ENCODE data around the gene ERGIC3.

ERGIC3 gene

DNA sequence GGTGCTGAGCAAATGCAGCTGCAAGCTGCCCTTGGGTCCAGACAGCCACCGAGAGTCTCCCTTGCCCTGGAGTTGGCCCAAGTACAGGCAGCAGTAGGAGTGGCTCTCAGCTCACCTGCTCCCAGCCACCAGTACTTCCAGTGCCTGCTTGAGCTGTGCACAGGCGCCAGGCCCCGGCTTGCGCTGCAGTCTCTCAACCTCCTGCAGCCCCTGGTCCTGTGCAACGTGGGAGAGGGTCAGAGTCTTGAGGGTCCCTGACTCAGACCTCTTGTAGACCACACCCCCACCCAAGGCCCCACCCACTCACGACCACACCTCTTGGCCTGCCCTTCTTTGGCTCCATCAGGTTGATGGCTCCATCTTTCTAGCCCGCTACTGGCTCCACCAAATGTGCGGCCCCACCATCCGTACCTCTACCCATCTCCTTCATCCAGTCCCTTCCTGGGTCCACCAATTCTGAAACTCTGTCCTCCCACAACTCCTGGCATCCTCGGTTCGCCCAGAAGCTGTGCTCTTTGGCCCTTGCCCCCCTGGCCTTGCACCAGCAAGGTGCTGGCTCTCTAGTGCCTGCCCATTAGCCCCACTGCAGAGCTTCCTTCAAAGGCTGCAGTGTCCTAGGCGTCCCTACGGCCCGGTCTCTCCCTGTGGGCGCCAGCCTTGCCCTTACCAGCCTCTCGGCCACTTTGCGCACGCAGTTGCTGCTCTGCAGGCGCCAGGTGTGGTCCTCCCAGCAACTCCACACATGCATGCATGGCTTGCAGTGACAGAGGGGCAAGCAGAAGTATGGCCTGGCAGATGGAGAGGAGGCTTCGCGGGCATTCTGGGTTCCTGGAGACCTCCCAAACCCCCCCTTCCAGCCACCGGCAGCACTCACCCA, 57.3 kb downstream of the ERGIC3 start:
- DNase-seq (ENCODE audit: low read depth): no peak

DNA sequence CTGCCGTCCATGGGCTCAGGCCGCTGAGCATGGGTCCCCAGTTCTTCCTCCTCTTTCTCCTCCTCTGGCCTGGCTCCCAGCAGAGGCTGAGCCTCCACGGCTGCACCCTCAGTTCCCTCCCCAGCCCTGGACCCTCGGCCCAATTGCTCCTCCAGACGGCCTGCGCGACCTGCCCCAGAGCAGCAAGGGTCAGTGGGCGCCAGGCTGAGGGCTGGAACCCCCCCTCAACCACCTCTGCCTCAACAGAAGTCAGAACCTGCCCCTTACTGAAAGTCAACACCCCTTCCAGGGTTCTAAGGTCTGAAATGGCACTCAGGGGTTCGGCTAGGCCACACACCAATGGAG, 57.9 kb downstream of the ERGIC3 start:
- no peak for DNase-seq (ENCODE audit: low read depth)

DNA sequence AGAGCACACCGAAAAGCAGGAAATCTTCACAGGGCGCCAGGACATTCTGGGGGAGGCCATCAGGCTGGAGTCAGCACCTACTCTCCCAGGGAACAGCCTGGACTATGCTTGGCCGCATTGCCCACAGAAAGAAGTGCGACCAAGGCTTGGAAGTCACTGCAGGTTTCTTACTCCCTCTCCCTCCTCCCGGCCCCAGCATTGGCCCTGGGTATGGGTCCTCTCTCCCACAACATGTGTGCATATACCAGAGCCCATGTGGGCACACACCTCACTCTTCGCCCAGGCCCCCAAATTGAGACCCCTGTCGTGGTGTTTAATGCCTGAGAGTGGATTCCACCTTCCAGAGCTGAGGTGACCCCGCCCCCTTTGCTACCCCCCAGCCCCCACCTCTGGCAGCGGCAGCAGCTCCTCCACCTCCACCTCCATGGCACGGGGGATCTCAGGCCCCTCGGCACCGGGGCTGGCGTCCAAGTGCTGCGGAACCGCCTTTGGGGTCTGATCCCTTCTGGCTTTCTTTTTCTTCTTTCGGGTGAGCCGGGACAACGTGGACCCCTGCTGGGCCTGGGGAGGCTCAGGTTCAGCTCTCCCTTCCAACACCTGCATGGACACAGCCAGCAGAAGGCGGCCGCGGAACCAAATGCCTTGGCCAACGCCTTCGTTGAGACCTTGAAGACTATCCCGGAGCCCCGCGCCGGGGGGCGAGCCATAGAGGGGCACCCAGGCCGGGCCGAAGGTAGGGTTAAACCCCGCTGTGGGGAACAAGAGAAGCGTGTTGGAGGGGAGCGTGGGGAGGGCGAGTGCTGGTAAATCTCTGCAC, 58.5 kb downstream of the ERGIC3 start:
- no peak for DNase-seq (ENCODE audit: low read depth)

DNA sequence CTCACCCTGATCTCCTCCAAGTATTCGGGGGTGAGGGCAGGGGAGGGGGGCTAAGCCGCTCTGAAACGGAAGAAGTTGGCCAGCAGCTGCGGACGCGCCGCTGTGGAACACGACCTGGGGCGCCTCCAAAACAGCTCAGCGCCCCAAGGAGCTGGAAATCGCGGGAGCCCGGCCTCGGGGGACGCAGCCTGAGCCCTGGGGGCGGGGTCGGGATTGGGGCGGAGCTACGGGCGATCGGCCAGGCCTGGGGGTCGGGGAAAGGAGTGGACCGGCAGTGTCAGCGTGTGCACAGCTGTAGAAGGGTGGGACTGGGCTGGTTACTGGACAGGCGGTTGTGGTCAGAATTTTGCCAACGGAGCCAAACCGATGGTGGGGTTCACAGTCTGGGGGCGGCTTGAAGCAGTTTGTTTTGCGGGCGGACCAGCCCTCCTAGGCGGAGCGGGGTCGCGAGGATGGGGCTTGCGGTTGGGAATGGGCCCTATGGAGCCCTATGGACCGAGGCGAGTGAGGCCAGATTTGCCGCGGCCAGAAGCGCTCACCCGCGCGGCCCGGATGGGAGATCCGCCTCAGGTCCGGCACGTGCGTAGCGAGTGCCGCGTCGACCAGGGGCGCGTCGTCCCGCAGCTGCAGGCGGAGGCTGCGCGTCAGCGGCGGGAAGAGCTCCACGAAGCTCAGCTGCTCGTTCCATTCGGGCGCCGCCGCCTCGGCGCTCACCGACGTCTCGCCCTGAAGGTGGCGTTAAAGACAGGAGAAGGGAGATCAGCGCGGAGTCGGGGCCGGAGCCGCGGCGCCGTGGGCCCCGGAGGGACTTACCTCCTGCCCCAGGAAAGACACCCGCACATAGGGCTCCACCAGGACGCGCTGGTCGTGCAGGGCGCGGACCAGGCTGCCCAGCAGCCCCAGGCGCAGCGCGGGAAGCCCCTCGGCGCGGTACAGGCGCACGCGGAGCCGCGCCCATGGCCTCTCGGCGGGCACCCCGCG, 59.4 kb downstream of the ERGIC3 start:
- DNase-seq (ENCODE audit: low read depth): peak; percentile 64

DNA sequence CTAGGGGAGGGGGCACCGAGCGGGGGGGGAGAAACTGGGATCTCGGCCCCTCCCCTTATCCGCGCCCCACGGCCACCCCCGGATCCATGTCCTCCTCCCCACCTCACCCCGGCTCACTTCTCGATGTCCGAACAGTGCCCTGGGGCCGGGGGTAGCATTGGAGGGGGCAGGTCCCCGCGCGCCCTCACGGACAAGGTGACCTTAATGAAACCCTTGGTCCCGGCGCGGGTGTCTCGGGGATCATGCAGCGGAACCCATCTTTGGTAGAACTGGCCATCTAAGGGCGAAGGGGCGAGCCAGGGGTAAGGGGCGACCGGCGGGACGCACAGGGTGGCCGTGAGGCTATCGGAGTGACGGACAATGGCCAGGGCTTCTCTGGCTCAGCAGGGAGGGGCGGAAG, 60.1 kb downstream of the ERGIC3 start:
- DNase-seq (ENCODE audit: low read depth): no peak

DNA sequence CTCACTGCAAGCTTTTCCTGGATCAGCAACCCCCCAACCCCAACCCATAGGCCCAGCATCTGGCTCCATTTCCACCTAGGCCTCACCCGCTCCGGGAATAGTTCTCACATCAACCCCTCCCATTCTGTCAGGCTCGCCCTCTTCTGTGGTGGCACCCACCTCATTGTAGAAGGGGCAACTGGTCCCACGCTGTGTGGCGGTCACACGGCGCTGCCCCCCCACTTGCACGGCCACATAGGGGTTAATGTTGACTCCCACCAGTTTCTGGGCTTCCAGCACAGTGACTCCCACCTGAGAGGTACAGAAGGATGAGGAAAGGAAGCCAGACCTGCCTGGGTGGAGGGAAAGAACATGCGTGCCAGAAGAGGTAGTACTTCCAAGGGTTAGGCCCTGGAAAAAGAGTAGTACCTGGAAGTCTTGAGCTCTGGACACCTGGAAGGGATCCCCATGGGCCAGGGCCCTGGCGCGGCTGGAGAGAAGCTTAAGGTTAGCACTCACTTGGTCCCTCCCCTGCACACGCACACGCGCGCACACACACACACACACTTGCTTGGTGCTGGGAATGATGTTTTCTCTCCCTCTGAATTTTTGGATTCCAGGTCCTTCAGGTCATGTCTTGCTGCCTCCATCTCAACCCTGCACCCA, 61.1 kb downstream of the ERGIC3 start:
- no peak for DNase-seq (ENCODE audit: low read depth)

DNA sequence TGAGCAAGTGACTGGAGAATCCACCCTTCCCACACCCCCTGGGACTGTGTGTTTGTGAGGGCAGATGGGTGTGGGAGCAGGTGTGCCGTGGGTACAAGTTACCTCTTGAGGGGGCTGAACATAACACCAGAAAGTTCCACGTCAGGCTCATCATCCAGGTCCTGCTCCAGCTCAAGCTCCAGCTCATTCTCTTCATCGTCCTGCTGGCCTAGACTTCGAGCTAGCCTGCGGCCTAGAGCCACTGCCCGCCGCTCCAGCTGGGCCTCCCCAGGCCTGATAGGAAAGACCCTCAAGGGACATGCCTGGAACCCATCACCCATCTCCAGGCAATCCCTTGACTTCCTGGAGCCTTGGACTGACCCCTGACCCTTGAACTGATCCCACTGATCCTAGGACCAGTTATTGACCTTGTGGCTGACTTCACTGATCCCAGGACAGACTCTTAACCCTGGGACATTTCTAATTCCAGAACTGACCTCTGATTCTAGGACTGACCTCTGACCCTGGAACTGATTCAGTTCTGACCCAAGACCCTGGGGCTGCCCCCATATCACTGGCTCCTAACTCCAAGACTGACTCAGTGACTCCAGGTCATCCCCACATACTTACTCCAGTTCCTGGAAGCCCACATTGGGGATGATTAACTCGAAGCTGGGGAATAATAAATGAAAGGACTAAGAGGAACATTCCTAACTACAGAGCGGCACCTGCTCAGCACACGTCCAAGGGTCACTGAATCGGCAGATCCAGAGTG, 62.0 kb downstream of the ERGIC3 start:
- no peak for DNase-seq (ENCODE audit: low read depth)

DNA sequence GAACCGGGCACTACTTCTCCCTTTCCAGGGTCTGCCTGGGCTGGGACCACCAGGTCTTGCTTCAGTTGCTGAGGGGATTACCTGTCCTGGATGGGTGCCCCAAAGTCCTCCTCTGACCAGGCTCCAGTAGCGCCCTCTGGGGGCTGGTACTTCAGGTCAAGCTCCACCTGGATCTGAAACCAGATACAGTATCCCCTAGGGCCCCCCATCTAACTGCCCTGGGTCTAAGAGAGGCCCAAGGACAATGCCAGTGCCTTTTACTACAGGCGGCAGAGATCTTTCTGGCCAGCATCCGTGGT, 62.5 kb downstream of the ERGIC3 start:
- no peak for DNase-seq (ENCODE audit: low read depth)

DNA sequence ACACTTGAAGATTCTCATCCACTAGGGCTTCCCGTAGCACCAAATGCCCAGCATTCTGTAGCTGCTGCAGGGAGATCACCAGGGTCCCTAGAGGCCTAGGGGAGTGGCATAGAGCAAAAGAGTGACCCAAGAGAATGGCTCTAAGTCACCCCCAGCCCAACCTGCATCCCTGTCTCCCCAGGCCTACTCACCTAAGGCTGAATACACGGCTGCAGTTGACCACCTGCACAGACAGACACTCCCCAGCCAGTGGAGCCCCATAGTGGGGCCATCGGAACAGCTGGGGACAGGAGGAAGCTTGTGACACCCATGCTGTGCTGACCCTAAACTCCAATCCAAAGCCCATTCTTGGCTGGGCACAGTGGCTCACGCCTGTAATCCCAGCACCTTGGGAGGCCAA, 64.2 kb downstream of the ERGIC3 start:
- DNase-seq (ENCODE audit: low read depth): no peak

All from stimulated activated CD8-positive, alpha-beta memory T cell treated with anti-CD3 and anti-CD28 coated beads, Interleukin-12 subunit alpha, Interleukin-12 subunit beta, amount 100 ng/mL, for 1 hour (primary cell).